AG04450 (cell line): ENCODE results near the gene ROCK2. TPM values are rescaled to one million over a fixed set of nuclear protein-coding genes. Genes with fewer than 3 reads are reported as not detected.
"Not testable (repeated sequence)": the region's sequence is repeated elsewhere in the genome, so short reads cannot be mapped to it uniquely, and the experiment has no call there.

Experiments used
- CTCF ChIA-PET: fragments of 300-600, 350-600 bp; formaldehyde crosslinking; extraction: SDS; loops from one replicate; lab custom pipeline; 2022; ENCODE audit warnings: antibody characterized with exemption, inconsistent platforms; lab: Charles Lee
- POLR2A ChIA-PET: fragments of 350-600 bp; formaldehyde crosslinking; extraction: SDS; loops from one replicate; lab custom pipeline; 2021; ENCODE audit warnings: antibody characterized with exemption, inconsistent platforms; lab: Yijun Ruan, JAX
- DNase-seq: peaks from one replicate; pipeline ENCODE4 v3.0.0-alpha.2; 2011; ENCODE audit warnings: low read depth, low spot score
- H3K27ac ChIP-seq: one replicate; pipeline ENCODE4 v1.5.1; 2012; ENCODE audit warnings: low read depth, low read length, control low read depth
- H3K27me3 ChIP-seq: one replicate; pipeline ENCODE4 v1.6.0; 2012; ENCODE audit warnings: low read length; ENCODE audit not compliant: control insufficient read depth, insufficient read depth
- H3K4me3 ChIP-seq: 2 replicates; pipeline ENCODE4 v1.5.1; 2011; ENCODE audit warnings: mild to moderate bottlenecking, low read depth, low read length, control low read depth
- H3K9me3 ChIP-seq: 2 replicates; pipeline ENCODE4 v1.5.1; 2012; ENCODE audit warnings: low read length; ENCODE audit not compliant: control insufficient read depth, insufficient read depth
- CTCF ChIP-seq: IDR thresholded peaks from 2 replicates; pipeline ENCODE4 v1.5.1; 2011; ENCODE audit warnings: low read depth, low read length, control low read depth, inconsistent platforms
- polyA plus RNA-seq: library from polyadenylated mRNA; depleted of rRNA; stranded (reverse); fragments of >200 nt; gene quantifications from 2 replicates; pipeline ENCODE4 v1.2.3, GENCODE V29; 2011

ROCK2 gene
- polyA plus RNA-seq, 1 experiment, result 28.2 TPM

- no peak overlapping the region for H3K4me3 ChIP-seq
- H3K9me3 ChIP-seq, result no peaks in the 10 kb centered on the region; the same call in 1 of the 2 replicates
- H3K27me3 ChIP-seq, result no peaks in the 10 kb centered on the region
- CTCF ChIA-PET, result interaction anchor here (1.3 kb wide), 1 partner anchor 10 kb away, joined by 3 read pairs; no protein-coding TSS in a partner anchor
- POLR2A ChIA-PET, result no interaction called here
- no peak for DNase-seq
- H3K27ac ChIP-seq, result no peak overlapping the region
- no peak for TF ChIP-seq CTCF
These were observed 83.5 kb downstream of the ROCK2 start for GRCh38 chr2:11260979-11261378.

DNA sequence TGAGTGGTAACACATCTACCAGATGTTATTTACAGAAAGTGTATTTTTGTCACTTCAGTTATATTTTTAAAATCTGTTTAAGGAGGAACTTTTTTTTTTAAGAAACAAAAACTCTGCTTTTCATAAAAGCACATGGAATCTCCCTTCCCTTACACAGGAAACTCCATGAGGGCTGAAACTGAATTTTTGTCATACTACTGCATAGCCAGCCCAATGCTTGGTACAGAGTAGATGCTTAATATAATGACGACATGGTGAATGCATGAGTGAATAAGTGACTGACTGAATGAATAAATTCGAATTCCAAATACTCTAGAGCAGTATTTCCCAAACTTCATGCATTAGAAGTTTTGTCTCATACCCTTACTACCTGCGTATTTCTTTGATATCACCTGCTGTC lies 86.5 kb downstream of the ROCK2 start:
- POLR2A ChIA-PET, result no interaction called here
- Histone ChIP-seq H3K27ac (no peak overlapping the region), H3K9me3 (no peaks in the 10 kb centered on the region; the same call in 1 of the 2 replicates), H3K27me3 (no peaks in the 10 kb centered on the region), H3K4me3 (no peak overlapping the region)
- no peak for TF ChIP-seq CTCF
- CTCF ChIA-PET, result no interaction called here
- DNase-seq, result no peak

GRCh38 chr2:11257078-11257477 lies 87.4 kb downstream of the ROCK2 start:
- Histone ChIP-seq H3K9me3 (no peaks in the 10 kb centered on the region; the same call in 1 of the 2 replicates), H3K4me3 (no peak overlapping the region), H3K27ac (no peak overlapping the region), H3K27me3 (no peaks in the 10 kb centered on the region)
- TF ChIP-seq CTCF, result no peak
- DNase-seq, result no peak
- ChIA-PET POLR2A (no interaction called here), CTCF (no interaction called here)

GRCh38 chr2:11256166-11256565 lies 88.3 kb downstream of the ROCK2 start:
- TF ChIP-seq CTCF, result no peak
- Histone ChIP-seq H3K9me3 (no peaks in the 10 kb centered on the region; the same call in 1 of the 2 replicates), H3K27me3 (no peaks in the 10 kb centered on the region), H3K27ac (no peak overlapping the region), H3K4me3 (no peak overlapping the region)
- ChIA-PET CTCF (no interaction called here), POLR2A (no interaction called here)
- no peak for DNase-seq

- H3K27ac ChIP-seq, result no peak overlapping the region
- H3K27me3 ChIP-seq, result no peaks in the 10 kb centered on the region
- DNase-seq, result no peak
- no peak overlapping the region for H3K4me3 ChIP-seq
- no peaks in the 10 kb centered on the region; the same call in 1 of the 2 replicates for H3K9me3 ChIP-seq
- CTCF ChIA-PET, result no interaction called here
- no peak for TF ChIP-seq CTCF
- POLR2A ChIA-PET, result no interaction called here
These were observed 90.3 kb downstream of the ROCK2 start for GRCh38 chr2:11254100-11254536.

GRCh38 chr2:11252458-11252857 lies 92.0 kb downstream of the ROCK2 start:
- POLR2A ChIA-PET, DNase-seq, H3K4me3 ChIP-seq, CTCF ChIA-PET, H3K9me3 ChIP-seq, H3K27ac ChIP-seq, H3K27me3 ChIP-seq: not testable (repeated sequence)
